A673 (cell line): ENCODE results near the gene ZSCAN20. TPM values are rescaled to one million over a fixed set of nuclear protein-coding genes. Genes with fewer than 3 reads are reported as not detected.

Source experiments
- BruUV-seq: library from RNA; stranded (reverse); fragments of 400-500 nt; replicated peaks from 2 replicates; lab custom pipeline; 2021; lab: Mats Ljungman, UMichigan
- CTCF ChIA-PET: fragments of 300-600 bp; sonication (Branson Sonifier 250); formaldehyde crosslinking; loops from one replicate; lab custom pipeline; 2022; ENCODE audit warnings: antibody characterized with exemption; lab: Charles Lee
- POLR2A ChIA-PET: fragments of 300-600 bp; sonication (Branson Sonifier 250); formaldehyde crosslinking; loops from one replicate; lab custom pipeline; 2022; ENCODE audit warnings: antibody characterized with exemption; ENCODE audit not compliant: low non-redundant PET; lab: Charles Lee
- DNase-seq: peaks from one replicate; pipeline ENCODE4 v3.0.0-alpha.2; 2015; ENCODE audit warnings: low spot score
- H3K27ac ChIP-seq: fragments of 200-600 bp; sonication (generic); 2 replicates; pipeline ENCODE4 v1.5.1; 2016; ENCODE audit warnings: mixed run types, low read depth, mild to moderate bottlenecking, mixed read lengths, antibody characterized with exemption, low read length; ENCODE audit not compliant: poor library complexity, severe bottlenecking
- H3K27me3 ChIP-seq: fragments of 200-600 bp; sonication (generic); replicated peaks from 2 replicates; pipeline ENCODE4 v1.6.1; 2017; ENCODE audit warnings: mixed run types, low read depth, mild to moderate bottlenecking, mixed read lengths, antibody characterized with exemption, low read length; ENCODE audit not compliant: insufficient read depth, poor library complexity
- H3K36me3 ChIP-seq: fragments of 200-600 bp; sonication (generic); 2 replicates; pipeline ENCODE4 v1.6.1; 2016; ENCODE audit warnings: mixed run types, mild to moderate bottlenecking, mixed read lengths, antibody characterized with exemption, low read length; ENCODE audit not compliant: insufficient read depth, poor library complexity, severe bottlenecking
- H3K4me1 ChIP-seq: fragments of 200-600 bp; sonication (generic); 2 replicates; pipeline ENCODE4 v1.6.1; 2017; ENCODE audit warnings: mixed run types, mild to moderate bottlenecking, mixed read lengths, antibody characterized with exemption, low read length; ENCODE audit not compliant: insufficient read depth, poor library complexity, severe bottlenecking
- H3K4me3 ChIP-seq: fragments of 200-600 bp; sonication (generic); 2 replicates; pipeline ENCODE4 v1.5.1; 2016; ENCODE audit warnings: low read depth, mixed run types, mild to moderate bottlenecking, mixed read lengths, low read length; ENCODE audit not compliant: poor library complexity, severe bottlenecking
- H3K9me3 ChIP-seq: fragments of 200-600 bp; sonication (generic); 2 replicates; pipeline ENCODE4 v1.6.1; 2016; ENCODE audit warnings: mixed run types, low read depth, mild to moderate bottlenecking, mixed read lengths, antibody characterized with exemption, low read length; ENCODE audit not compliant: poor library complexity, severe bottlenecking
- EZH2 ChIP-seq: fragments of 200-600 bp; sonication (generic); IDR thresholded peaks from 2 replicates; pipeline ENCODE4 v1.6.1; 2017; ENCODE audit warnings: borderline replicate concordance, low read depth, mild to moderate bottlenecking, mixed read lengths, antibody characterized with exemption, low read length; ENCODE audit not compliant: poor library complexity, severe bottlenecking
- intact Hi-C: fragments of 100-400 bp; cut with micrococcal nuclease; formaldehyde crosslinking; loops from one replicate; pipeline ENCODE4 v1.10.0; 2022; ENCODE audit not compliant: unreplicated experiment
- total RNA-seq: library from RNA; stranded (reverse); gene quantifications from 2 replicates; pipeline ENCODE4 v1.2.3, GENCODE V29; 2021
- TF ChIP-seq, protein P1 (sequence below): fragments of 300-800, 200-600 bp; sonication (generic); conservative IDR thresholded peaks from 2 replicates; pipeline ENCODE4 v1.5.1; 2017; ENCODE audit warnings: low read depth, mild to moderate bottlenecking, antibody characterized with exemption, low read length, moderate library complexity, mixed read lengths

ZSCAN20 gene
- total RNA-seq, 1 experiment from 2014 or later = 4.5 TPM

DNA sequence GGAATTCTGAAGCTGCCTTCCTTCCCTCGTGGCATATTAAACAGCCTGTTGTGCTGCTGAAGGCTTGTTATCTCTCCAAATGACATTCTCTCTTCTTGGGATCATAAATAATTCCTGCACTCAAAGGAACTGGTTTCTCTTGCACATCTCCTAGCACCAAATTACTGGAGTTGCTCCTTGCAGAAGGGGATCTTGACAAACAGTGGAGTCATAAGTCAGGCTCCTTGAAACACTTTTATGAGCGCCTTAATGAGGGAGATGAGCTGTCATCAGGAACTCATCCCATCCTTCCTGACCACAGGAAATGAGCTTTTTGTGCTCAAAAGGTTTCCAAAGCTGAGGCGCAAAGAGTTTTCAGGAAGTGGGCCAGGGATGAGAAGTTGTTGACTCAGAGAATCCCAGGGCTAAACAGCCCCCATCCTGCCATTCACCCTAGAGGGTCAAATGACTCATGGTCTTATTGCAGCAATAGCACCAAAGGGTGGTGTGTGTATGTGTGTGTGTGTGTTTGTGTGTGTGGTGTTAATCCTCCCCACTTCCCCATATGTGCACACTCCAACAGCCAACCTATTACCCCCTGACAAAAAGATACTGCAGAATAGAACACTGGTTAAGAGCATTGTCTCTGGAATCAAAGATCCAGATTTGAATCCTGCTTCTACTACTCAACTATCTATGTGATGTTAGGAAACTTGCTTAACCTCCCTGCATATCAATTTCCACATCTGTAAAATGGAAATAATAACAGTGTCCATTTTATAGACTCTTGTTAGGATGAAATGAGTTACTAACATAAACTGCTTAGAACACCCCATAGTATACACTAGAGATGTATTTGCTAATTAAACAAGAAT, 38.7 kb upstream of the ZSCAN20 start:
- H3K27ac ChIP-seq = peak overlapping the region; percentile 65
- DNase-seq = peak; percentile 94
- POLR2A ChIA-PET = no interaction called here

DNA sequence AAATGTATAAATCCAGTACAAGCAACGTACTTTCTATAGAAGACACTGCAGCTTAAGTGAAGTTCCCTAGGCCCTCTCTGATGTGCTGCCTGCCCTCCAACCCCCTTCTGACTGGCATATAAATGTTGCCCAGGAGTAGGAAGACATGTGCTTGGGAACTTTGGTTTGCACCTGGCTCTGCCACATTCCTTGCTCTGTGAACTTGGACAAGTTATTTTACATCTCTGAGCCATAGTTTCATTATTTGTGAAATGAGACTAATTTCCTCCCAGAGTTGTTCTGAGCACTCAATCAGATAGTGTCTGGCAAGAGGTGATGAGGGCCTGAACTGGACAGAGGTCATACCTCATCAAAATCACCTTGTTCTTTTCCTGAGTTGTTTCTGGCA, 38.1 kb upstream of the ZSCAN20 start:
- CTCF ChIA-PET = no interaction called here
- H3K4me3 ChIP-seq = no peak overlapping the region
- H3K9me3 ChIP-seq = no peaks in the 10 kb centered on the region
- no peak for TF ChIP-seq EZH2
- TF ChIP-seq, protein P1, sequence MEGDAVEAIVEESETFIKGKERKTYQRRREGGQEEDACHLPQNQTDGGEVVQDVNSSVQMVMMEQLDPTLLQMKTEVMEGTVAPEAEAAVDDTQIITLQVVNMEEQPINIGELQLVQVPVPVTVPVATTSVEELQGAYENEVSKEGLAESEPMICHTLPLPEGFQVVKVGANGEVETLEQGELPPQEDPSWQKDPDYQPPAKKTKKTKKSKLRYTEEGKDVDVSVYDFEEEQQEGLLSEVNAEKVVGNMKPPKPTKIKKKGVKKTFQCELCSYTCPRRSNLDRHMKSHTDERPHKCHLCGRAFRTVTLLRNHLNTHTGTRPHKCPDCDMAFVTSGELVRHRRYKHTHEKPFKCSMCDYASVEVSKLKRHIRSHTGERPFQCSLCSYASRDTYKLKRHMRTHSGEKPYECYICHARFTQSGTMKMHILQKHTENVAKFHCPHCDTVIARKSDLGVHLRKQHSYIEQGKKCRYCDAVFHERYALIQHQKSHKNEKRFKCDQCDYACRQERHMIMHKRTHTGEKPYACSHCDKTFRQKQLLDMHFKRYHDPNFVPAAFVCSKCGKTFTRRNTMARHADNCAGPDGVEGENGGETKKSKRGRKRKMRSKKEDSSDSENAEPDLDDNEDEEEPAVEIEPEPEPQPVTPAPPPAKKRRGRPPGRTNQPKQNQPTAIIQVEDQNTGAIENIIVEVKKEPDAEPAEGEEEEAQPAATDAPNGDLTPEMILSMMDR = no peak
- intact Hi-C loops = no loop called here
- peak overlapping the region; percentile 65 for H3K27ac ChIP-seq
- DNase-seq = no peak
- H3K27me3 ChIP-seq = no peaks in the 10 kb centered on the region
- H3K4me1 ChIP-seq = peaks cover 61% of the 10 kb centered on the region
- POLR2A ChIA-PET = no interaction called here
- no TSS peak for BruUV-seq
- H3K36me3 ChIP-seq = no peaks in the 10 kb centered on the region

More for the DNA sequence above, 38.7 kb upstream of the ZSCAN20 start:
- intact Hi-C loops = no loop called here
- Histone ChIP-seq H3K36me3 (no peaks in the 10 kb centered on the region), H3K4me3 (no peak overlapping the region), H3K4me1 (peaks cover 61% of the 10 kb centered on the region), H3K27me3 (no peaks in the 10 kb centered on the region), H3K9me3 (no peaks in the 10 kb centered on the region)
- BruUV-seq = no TSS peak
- CTCF ChIA-PET = no interaction called here
- TF ChIP-seq, protein P1 = no peak
- TF ChIP-seq EZH2 = no peak

DNA sequence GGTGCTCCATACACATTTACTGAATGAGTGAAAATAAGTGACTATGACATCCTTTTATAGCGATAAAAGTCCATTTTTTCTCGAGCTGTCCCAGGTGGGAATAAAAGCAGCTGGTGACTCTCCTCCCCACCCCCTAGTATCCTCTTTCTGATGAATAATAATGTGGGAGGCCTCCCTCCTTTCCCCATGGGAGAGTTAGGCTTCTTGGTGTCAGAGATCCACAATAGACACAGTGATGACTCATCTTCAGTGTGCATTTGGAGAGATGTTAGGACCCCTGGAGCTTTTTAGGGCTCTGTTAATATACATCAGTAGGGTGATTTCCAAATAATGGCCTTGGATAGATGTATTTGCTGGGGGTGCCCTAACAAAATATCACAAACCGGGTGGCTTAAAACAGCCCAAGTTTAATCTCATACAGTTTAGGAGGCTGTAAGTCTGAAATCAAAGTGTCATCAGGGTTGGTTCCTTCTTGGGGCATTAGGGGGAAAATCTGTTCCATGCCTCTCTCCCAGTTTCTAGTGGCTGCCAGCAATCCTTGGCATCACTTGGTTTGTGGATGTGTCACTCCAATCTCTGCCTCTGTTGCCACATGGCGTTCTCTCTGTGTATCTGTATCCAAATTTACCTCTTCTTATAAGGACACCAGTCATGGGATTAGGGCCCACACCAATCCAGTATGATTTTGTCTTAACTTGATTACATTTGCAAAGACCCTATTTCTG, 37.2 kb upstream of the ZSCAN20 start:
- intact Hi-C loops = no loop called here
- H3K4me1 ChIP-seq = peaks cover 61% of the 10 kb centered on the region
- H3K4me3 ChIP-seq = no peak overlapping the region
- H3K27me3 ChIP-seq = no peaks in the 10 kb centered on the region
- ChIA-PET POLR2A (no interaction called here), CTCF (no interaction called here)
- no peak for TF ChIP-seq EZH2
- TF ChIP-seq, protein P1 = no peak
- peak overlapping the region; percentile 65 for H3K27ac ChIP-seq
- no TSS peak for BruUV-seq
- DNase-seq = peak; percentile 97
- H3K36me3 ChIP-seq = no peaks in the 10 kb centered on the region
- H3K9me3 ChIP-seq = no peaks in the 10 kb centered on the region
